Stimulated activated CD4-positive, alpha-beta T cell treated with anti-CD3 and anti-CD28 coated beads, Interleukin-1b, Interleukin-23, amount 100 ng/mL, for 24 hours (primary cell): ENCODE results near the gene CPEB4.

Source experiments
- DNase-seq, 4 experiments: peaks; one replicate each; pipeline ENCODE4 v3.0.0-alpha.2; 2020; ENCODE audit warnings: low read depth in 4 of 4, low spot score in 1 of 4

The CPEB4 gene

DNA sequence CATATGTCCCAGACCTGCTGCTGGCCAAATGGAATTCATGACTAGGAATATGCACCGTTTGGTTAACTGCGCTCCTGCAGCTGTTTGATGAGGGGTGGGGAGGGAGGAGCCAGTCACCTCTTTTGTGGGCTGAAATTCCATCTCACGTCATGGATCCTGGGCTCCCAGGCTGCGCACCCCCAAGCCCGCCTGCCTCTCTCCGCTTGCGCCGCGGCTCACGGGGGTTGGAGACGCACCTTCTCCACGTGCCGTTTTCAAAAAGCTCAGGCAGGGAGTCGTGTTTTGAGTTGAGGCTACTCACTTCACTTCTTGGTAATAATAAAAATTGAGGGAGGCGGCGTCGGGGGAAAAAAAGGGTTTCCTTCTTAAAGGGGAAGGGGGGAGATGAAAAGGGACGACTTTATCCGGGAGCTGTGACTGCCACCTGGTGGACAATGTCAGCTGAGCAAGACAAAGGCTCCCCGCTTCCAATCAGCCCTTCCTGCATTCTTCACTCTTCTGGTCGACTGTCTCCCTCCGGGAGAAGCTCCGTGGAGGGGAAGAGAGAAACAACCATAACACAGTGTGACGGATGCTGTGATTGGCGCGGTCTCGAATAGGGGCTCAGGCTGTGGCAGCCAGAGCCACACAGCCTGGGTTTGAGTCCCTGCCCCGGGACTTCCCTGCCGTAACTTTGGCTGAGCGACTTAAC lies 84.9 kb downstream of the CPEB4 start:
- DNase-seq: peak; percentile 54 to 67 (median 64)

DNA sequence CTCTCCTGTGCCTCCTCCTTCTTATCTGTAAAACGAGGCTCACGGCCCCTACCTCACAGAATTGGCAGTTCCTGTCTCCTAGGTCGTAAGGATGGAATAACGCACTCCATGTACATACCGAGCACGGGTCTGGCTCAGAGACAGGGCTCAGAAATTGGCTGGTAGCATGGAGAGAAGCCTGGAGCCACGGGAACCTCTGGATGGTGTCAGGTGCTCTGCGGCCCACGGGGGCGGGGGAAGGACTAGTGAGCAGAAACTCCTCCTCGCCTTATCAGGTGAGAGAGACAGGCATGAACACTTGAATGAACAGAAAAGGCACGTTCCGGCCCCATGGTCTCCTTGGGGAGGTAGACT lies 85.4 kb downstream of the CPEB4 start:
- DNase-seq: no peak

DNA sequence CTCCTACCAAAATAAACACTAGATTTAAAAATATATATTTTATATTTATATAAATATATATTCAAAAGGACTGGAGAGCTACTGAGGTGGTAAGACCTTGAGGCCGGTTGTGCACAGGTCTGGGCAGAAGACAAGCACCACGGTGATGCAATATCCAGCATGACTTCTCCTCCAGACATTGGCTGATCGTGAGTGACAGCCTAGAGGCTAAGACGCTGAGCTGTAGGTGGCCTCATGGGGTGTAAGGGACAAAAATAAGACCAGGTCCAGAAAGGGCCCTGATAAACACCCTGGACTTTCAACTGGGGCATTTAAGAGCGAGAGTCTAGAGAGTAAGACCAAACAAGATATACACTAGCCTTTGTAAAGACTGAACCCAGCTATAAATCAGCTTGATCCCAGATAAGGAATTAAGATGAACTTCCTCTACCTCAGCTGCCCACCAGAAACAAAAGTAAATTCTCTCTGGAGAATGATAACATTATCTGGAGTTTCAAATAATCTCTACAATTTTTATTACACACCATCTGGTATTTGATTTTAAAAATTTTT lies 86.6 kb downstream of the CPEB4 start:
- no peak for DNase-seq

DNA sequence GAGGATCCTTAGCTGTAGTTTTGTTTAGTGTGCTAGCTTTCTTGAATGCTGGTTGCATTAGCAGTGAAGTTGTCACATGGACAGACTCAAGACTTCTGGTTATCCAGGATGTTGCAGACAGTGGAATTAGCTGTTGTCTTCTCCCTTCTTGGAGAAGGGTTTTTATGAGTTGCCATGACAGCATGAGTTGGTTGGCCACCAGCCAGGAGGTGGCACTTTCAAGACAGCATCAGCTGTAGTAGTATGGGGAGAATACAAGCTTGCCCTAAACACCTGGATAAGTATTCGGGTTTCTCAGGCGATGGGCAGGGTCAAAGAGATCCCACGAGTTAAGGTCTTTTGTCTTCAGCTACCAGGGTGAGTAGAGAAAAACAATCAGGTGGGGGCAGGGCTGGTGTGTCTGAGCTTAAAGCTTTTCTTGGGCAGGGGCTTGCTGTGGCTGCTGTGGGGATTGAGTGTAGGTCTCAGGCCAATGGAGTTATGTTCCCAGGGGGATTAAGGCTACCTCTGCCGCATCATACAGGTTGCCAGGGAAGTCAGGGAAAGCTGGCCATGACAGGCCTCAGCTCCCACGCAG lies 93.1 kb downstream of the CPEB4 start:
- DNase-seq: no peak

DNA sequence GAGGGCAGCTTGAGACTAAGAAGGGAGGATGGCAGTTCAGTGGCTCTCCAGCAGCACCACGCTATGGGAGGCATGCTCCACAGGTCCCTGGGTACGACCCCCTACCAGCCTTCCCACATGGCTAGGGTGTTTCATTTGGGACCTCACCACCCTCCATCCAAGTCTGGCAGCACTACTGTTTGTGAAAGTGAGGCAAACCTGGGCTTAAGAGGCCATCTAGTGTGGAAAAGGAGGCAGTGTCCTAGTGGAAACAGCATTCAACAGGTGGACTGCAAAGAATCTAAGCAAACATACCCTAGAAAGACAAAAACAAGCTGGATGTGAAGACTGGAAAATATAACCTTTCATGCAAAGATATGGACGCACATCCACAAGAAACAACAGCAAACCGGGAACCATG lies 96.1 kb downstream of the CPEB4 start:
- no peak for DNase-seq

DNA sequence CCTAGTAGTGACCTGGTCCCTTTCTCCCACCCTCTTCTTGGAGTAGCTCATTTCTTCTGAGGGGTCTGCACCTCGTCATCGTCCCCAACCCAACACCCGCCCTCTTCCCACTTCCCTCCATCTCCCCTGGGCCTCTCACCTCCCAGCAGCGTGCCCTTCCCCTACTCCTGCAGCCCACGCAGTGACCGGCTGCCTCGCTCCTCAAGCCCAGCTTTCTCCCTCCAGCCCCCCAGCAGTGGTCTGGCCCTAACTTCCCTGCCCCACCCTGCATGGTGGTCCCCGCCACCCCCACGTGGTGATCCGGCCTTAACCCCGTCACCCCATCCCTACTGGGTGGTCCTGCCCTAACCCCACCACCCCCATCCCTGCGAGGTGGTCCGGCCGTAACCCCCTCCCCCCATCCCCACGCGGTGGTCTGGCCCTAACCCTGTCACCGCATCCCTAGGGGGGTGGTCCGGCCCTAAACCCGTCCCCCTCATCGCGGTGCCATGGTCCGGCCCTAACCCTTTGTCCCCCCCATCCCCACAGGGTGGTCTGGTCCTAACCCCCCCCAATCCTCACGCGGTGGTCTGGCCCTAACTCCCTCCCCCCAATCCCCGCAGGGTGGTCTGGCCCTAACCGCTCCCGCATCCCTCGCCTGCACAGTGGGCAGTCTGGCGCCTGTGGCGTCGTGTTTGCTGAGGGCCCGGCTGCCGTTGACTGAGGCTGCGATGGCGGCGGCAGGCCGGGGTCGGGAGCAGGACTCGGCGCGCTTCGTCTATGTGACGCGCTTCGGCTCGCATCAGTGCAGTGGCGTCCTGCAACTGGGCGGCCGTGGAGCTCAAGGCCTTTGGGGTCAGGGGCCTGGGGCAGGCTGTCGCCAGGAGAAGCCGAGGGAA lies 100.6 kb downstream of the CPEB4 start, which contains the start of gene C5orf47:
C5orf47 (plus strand) TSS at position 617 of the 878 bp plus-strand sequence; CDS start at position 711, 94 bp downstream.
- DNase-seq: no peak

DNA sequence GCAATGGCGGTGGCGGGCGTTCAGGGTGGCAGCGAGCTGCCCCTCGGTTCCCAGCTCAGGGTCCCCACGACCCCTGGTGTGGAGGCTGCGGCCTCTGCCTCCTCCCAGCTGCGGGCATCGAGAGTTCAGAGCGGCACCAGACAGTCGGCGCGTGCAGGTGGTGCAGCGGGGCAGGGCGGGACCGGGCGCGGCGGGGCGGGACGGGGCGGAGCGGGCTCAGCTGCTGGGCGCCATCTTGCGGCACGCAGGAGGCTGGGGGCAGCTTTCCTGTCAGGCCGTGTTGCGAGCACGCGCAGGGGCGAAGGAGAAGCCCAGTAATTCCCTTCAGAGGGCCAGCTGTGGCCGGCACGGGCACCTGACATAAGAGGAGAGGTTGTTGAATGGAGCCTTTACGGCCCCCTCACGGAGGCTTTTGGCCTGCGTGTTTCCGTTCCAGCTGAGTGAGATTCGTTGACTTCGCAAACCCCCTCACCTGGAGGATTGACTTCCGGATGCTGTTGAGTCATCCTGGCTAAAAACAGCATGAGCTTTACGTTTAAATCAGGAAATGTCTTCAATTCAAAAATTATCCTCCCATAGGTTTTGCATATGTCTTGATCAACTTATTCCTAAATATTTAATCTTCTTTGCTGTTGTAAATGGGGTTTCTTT lies 101.4 kb downstream of the CPEB4 start:
- no peak for DNase-seq

DNA sequence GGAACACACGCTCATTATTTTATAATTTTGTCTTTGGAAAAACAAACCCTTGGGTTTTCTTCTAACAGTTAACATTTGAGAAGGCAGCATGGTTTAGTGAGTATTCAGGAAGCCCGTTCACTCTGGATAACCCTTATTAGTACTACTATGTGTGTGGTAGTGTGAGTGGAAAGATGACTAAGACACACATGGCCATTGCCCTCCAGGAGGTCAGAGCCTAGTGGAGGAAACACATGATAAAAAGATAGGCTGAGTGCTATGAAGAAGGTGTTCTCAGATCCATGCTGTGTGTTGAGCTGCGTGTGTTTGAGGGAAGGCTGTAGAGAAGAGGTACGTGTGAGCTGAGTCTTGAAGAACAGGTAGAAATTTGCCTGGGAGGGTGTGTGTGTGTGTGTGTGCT lies 109.2 kb downstream of the CPEB4 start:
- DNase-seq: no peak

DNA sequence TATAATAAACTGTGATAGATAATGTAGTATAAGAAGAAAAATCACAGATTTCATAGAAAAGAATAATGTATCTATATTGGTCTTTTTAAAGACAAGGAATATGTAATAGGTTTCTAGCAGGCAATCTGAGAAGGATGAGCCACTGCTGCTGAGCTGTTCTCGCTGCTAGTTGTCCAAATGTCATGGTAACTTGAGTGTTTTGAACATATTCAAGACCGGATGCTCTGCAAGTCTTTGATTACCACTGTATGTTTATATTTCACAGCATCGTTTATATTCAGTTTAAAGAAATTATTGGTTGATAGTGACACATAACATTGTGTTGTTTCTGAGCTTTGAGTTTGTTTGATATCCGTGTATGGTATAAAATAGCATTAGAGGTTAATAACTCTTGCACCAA lies 110.4 kb downstream of the CPEB4 start:
- no peak for DNase-seq

DNA sequence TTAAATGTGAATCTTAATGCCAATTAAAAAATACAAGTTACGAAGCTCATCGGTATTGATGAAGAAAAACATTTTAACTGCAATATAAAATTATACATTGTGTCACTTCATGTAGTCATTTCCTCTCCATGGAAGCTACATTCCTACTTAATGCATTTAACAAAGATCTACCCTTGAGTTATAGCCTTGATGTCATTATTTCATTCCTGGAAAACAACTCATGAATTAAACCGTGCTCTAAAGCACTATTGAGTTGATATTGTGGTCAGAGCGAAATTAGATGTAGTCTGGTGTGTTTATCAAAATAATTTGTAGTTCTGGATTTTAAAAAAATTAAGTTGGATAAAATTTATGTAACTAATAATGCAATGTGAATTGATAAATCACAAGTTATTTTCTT lies 111.9 kb downstream of the CPEB4 start:
- DNase-seq: no peak

DNA sequence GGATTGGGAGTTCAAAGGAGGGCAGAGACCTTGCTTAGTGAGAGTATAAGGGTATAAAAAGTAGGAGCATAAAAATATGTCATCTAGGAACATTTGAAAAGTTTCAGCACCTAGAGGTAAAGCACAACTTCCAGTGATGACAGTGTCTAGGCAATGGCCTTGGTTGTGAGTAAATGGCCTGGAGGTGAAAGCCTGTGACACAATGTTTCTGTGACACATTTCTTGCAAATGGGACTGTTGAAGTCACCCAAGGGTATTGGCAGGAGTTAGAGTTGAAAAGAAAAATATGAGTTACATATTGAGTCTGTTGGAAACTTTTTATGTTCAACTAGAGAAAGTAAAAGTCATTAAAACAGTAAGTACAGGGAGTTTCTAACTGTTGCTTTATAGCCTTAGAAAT lies 115.6 kb downstream of the CPEB4 start:
- DNase-seq: no peak

DNA sequence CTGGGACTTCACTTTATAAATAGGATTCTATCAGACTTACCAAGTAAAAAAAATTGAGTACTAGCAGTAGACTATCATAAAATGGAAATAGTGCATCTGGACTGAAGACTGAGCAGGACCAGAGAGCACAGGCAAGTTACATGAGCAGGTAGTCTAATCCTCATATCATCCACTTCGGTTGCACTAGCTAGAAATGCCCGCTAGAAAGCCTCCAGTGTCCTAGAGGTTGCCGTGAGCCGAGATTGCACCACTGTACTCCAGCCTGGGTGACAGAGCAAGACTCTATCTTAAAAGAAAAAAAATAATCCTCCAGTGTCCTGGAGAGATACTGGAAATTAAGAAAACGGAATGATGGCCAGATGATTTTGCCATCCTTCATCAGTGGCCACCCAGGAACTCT lies 120.8 kb downstream of the CPEB4 start:
- DNase-seq: no peak

DNA sequence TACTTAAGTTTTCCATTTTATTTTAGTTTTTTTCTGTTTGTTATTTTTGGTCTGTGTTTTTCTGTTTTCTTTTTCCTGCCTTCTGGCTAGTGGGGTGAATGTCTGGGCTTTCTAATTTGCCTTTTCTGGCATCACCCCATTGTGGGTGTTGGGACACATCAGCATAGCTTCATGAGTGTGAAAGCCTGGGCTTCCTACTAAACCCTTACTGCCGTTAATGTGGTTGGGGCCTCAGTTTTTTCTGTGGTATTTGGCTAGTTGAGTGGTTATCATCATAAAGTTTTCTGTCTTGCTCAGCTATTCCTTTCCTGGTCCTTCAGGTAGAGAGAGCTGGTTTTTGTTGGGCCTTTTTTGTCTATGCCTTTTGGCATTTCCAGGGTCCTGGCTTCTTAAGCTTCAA lies 122.2 kb downstream of the CPEB4 start:
- DNase-seq: no peak

DNA sequence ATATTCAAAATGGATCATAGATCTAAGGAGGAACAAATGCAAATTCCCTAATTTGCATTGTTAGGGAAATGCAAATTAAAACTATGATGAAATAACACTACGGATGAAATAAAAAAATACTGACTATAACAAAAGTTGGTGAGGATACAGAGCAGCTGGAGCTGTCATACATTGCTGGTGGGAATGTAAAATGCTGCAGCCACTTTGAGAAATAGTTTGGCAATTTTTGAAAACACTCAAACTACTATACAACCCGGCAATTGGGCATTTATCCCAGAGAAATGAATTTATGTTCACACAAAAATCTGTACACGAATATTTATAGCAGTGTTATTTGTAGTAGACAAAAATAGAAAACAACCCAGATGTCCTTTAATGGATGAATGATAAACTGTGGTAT lies 123.3 kb downstream of the CPEB4 start:
- DNase-seq: no peak
